NCI-H187 treated with DMSO at 0.1 percent for 48 hours (cell line): ENCODE measurements around the gene MVK.

ENCODE experiments used
- DNase-seq: peaks from one replicate; lab custom pipeline; 2025; lab: John Stamatoyannopoulos, UW

The MVK gene

GRCh38 chr12:109545826-109546225, 27.8 kb upstream of the MVK start:
- DNase-seq, result no peak

DNA sequence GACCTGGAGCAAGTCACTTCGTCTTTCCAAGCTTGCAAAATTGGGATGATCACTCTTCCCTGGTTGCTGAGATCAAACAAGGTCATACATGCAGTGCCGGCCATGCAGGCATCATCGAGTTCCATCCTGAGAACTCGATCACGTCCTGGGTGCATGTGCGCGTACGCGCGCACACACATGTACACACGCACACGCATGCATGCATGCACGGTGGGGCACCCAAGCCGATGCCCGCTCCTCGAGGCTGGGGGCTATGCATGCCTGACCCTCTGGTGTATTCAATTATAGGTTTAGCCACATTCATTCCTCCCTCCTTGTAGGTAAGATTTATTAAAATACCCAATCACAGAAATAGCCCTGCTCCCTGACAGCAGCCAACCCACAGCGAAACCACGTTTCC, 26.3 kb upstream of the MVK start:
- no peak for DNase-seq

DNA sequence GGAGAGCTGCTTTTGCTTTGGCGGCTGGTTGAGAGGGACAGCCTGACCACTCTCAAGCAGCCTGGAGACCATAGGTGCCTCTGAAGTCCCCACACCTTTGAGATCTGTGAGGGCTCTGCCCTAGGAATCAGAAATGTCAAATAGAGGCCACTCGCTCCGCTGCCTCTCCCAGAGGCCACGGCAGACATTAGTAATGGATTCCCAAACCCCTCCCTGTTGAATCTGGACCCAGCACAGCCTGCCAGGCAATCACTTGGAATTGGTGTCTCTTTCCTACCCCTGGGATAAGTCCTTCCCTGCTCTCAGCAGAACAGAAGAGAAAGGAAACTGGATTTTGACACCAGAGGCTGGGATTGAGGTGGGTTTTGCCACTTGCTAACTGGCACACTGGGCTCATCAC, 25.3 kb upstream of the MVK start:
- DNase-seq, result no peak

DNA sequence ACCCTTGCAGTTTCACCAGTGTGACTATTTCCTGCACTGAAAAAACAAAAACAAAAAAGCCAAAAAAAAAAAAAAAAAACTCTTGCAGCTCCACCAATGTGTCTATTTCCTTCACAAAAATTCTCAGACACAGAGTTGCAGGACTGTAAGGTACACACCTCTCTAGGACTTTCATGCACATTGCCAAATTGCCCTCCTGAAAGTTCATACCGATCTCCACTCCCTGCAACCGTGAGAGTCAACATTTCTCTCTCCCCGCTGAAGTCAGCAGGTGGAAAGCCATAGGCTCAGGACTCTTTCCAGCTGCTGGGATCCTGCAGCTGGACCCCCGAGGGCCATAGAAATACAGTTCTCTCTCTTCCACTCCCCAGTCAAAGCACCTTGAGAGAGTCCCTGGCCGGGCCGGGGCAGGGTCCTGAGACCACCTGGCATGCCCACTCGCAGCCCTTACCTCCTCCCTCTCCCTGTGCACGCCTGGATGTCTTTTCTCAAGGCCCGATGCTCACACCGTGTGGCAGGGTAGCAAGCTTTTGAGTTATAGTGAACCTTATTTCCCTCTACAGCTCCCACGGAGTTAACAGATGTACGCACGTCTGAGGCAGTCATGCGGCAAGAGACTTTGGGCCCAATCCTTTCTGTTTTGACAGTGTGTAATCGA, 23.9 kb upstream of the MVK start:
- no peak for DNase-seq

DNA sequence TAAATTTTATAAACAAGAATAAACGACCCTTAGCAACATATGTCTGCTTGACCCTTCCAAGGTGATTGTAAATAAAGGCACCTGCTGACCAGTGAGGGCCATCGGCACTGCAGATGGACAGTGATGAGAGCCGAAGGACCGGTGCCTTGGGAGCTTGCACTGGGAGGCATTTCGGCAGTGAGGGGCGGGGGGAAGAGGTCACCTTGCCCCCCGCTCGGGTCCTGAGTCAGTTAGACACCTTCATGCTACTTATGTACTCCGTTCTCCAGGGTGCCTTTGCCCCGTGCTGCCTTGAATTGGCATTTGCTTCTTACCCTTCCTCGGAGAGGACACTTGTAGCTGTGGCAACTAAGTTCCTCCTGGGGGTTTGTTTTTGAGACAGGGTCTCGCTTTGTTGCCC, 23.3 kb upstream of the MVK start:
- no peak for DNase-seq

DNA sequence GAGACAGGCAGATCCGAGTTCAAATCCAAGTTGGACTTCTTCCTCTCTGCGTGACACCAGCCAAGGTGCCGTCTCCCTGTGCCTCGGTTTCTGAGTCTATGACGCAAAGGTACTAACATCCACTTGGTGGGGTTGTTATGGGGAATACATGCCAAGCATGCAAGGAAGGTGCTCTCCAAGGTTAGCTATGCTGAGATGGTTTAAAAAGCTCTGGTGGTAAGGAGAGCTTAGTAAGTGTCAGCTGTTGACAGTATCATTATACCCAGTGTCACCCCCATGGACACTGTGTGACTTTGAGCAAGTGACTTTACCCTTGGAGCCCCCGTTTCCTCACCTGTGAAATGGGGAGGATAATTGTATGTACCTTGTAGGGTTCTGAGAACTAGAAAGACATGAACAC, 22.5 kb upstream of the MVK start:
- no peak for DNase-seq

GRCh38 chr12:109552971-109553370, 20.6 kb upstream of the MVK start:
- no peak for DNase-seq

- DNase-seq, result no peak
Observed at GRCh38 chr12:109553483-109553882, 20.1 kb upstream of the MVK start.

DNA sequence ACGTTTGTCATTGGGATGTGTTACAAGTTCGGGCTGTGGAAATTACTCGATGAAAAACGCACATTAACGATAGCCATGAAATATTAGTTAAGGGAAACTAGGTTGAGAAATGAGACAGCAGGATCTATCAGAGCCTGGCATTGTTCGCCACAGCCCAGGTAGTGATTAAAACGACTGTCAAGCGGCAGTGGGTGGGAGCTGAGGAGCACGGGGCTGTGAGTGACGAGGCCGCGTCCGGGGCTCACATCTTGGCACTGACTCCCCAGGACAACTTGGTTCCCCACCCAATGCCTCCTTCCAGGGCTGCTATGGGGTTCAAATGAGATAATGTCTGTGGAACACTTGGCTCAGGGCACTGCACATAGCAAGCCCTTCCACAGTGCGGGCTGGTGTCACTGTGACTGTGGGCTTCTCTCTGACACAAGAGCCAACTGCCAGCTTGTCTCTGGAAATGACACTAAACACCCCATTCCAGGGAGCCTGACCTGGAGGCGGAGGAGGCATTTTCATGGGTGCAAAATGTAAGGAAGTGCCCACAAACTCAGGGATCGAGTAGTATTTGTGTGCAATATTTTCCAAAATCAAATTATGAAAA, 19.6 kb upstream of the MVK start:
- no peak for DNase-seq

DNA sequence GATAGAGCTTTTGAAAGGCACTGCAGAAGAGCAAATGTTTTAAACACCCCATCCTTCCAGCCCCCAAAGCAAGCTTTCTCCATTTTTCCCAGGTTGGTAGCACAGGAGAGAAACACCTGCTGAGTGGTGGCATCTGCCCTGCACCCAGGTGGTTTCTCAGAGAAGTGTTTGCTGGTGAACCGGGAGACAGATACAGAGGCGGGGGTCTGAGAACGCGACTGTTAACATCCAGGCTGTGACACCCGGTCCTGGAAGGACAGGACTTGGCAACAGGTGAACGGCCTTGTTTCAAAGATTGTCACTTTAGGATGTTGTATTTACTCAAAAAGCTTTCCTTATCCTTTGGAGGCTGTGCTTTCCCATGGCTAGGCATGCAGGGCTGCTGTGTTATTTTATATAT, 18.8 kb upstream of the MVK start:
- no peak for DNase-seq

- DNase-seq, result no peak
Observed at GRCh38 chr12:109555431-109556315, 17.9 kb upstream of the MVK start.

DNA sequence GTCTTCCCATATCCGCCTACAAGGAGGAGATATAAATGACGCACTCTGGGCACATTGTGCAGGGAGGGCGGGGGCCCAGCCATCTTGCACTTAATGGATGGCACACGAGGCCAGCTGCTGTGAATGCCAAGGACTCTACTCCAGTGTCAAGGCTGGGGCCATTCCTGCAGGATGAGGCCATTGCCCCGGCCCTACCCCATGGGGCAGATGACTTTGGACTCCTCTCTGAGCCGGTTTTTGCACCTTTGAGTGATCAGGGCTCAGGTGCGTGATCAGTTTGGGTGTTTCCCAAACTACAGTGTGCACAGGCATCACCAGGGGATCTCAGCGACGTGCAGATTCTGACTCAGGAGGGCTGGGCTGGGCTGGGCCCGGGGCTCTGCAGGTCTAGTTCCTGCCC, 16.4 kb upstream of the MVK start:
- DNase-seq, result no peak

DNA sequence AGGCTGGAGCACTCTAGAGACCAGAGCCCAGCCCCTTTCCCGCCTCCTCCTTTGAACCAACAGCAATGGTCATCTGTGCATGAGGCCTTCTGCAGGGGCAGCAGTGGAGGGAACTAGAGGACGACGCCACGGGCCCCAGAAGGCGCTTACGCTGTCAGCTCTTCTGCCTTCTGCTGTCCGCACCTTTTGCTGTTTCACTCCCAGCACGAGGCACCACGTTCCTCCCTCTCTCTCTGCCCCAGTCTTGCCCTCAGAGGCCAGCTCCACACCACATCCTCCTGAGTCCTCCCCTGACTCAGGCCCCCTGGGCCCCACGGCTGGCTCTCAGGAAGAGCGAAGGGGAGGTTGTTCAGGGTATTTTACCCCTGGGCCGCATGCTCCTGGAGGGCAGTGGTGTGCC, 15.8 kb upstream of the MVK start:
- DNase-seq, result no peak

GRCh38 chr12:109558374-109559199, 15.0 kb upstream of the MVK start:
- no peak for DNase-seq

DNA sequence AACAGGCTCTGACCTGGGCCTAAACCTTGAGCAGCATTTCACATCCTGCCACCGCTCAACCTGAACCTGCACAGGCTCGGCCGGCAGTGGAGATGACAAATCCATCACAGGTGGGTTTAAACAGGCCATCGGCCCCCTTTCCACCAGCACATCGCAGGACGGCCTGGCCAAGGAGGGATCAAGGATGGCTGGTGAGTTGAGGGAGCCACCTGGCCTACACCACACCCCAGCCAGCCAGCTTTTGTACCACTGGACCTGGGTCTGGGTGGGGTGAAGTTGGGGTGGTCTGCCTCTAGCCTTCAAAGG, 14.4 kb upstream of the MVK start:
- DNase-seq, result no peak

DNA sequence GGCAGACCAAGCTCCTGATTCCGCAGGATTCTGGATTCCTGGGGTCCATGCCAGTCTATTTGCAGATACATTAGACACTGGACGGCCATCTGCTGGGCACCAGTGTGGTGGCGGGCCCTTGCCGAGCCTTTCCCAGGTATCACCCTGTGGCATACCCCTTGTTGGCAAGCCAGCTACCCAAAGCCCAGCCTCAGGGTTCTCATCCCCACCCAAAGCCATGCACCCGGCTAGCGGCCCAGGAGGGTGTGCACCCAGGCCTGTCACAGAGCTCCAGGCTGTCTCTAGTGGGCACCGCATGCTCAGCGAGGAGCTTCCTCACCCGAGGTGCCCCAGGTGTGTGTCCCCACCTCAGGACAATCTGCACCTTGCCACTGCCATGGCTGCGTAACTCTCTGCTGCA, 14.0 kb upstream of the MVK start:
- no peak for DNase-seq

GRCh38 chr12:109560867-109561710, 12.5 kb upstream of the MVK start:
- no peak for DNase-seq

DNA sequence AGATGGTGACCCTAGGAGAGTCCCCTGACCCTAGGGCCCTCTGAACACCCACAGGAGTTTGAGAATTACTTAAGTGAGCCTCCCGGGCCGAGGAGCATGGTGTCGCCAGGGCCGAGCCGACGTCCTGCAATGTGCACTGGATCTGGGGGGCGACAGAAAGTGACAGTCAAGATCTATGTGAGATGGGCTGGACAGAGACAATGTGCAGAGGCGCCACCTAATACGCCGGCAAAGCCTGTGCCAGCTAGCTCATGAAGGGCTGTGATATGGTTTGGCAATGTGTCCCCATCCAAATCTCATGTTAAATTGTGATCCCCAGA, 11.9 kb upstream of the MVK start:
- DNase-seq, result no peak

GRCh38 chr12:109562871-109563270, 10.7 kb upstream of the MVK start:
- DNase-seq, result no peak

DNA sequence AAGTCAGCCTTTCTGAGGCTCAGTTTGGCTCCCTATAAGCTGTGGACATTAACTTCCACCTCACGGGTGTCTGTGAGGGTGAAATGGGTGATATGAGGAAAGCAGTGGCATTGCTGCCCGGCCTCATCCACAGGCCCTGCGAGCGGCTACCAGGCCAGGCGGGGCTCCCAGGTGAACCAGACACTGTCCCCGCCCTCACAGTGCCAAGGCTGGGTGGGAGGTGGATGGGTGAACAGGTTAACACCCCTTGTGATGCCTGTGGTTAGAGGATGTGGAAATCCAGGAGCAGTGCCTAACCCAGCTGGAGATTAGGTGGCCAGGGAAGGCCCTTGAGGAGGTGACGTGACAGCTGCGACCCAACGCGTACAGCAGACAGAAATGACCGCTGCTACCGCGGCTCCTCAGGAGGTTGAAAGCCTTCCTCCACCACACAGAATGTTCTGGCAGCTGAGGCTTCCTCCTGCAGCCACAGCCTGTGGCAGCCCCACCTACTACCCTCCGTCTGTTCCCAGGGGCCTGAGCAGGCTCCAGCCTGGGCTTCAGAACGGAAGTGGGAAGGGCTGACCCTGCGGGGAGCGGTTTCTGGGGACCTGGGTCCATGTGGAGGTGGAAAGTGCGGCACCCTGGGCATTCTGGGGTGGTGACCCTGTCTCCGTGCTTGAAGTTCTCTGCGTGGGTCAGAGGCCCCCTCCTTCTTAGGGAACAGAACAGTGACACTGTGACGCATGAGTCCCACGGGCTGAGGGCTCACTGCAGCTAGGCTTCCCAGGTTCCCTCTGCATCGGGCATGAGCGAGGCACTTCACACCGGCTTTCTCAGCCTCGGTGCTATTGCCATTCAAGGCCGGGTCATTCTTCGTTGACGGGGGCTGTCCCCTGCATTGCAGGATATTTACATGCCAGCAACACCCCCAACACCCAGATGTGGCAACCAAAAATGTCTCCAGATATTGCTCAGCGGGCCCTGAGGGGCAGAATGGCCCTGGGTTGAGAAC, 10.0 kb upstream of the MVK start:
- no peak for DNase-seq

- DNase-seq, result no peak
Observed at GRCh38 chr12:109566424-109566823, 7.2 kb upstream of the MVK start.
